ENCODE data around the gene GGCX. TPM values are rescaled to one million over a fixed set of nuclear protein-coding genes. Genes with fewer than 3 reads are reported as not detected.
"Not testable (repeated sequence)": the region's sequence is repeated elsewhere in the genome, so short reads cannot be mapped to it uniquely, and the experiment has no call there.

The GGCX gene
- polyA plus RNA-seq (ENCODE audit: insufficient read depth in 1 of 5, insufficient read length in 5 of 5, low replicate concordance in 1 of 5), result 10 to 100 TPM; 28.9 to 43.5 (median 35.2) TPM
- long read RNA-seq, donor 1, full-length matches to known transcripts, result 9 of 465 reads
- long read RNA-seq, donor 1, partial matches to known transcripts, result 409 of 465 reads
- long read RNA-seq, donor 1, other reads (novel, unspliced or antisense), result 47 of 465 reads
- long read RNA-seq, donor 2, partial matches to known transcripts, result 0 of 6 reads
- long read RNA-seq, donor 2, other reads (novel, unspliced or antisense), result 0 of 6 reads
- long read RNA-seq, donor 3, partial matches to known transcripts, result 0 of 7 reads
- long read RNA-seq, donor 3, other reads (novel, unspliced or antisense), result 0 of 7 reads
- long read RNA-seq, donor 4, transcript GGCX-210 (3 exons, 684 nt), result major isoform, 5 of 5 reads
- long read RNA-seq, donor 4, partial matches to known transcripts, result 0 of 5 reads
- long read RNA-seq, donor 4, other reads (novel, unspliced or antisense), result 0 of 5 reads
- long read RNA-seq, donor 5, full-length matches to known transcripts, result 11 of 16 reads
- long read RNA-seq, donor 5, partial matches to known transcripts, result 5 of 16 reads
- long read RNA-seq, donor 5, other reads (novel, unspliced or antisense), result 0 of 16 reads
- long read RNA-seq, donor 6, full-length matches to known transcripts, result 11 of 472 reads
- long read RNA-seq, donor 6, partial matches to known transcripts, result 215 of 472 reads
- long read RNA-seq, donor 6, other reads (novel, unspliced or antisense), result 246 of 472 reads
- long read RNA-seq, donor 7, full-length matches to known transcripts, result 8 of 8 reads
- long read RNA-seq, donor 7, partial matches to known transcripts, result 0 of 8 reads
- long read RNA-seq, donor 7, other reads (novel, unspliced or antisense), result 0 of 8 reads
- long read RNA-seq, donor 8, partial matches to known transcripts, result 18 of 63 reads
- long read RNA-seq, donor 8, other reads (novel, unspliced or antisense), result 45 of 63 reads

DNA sequence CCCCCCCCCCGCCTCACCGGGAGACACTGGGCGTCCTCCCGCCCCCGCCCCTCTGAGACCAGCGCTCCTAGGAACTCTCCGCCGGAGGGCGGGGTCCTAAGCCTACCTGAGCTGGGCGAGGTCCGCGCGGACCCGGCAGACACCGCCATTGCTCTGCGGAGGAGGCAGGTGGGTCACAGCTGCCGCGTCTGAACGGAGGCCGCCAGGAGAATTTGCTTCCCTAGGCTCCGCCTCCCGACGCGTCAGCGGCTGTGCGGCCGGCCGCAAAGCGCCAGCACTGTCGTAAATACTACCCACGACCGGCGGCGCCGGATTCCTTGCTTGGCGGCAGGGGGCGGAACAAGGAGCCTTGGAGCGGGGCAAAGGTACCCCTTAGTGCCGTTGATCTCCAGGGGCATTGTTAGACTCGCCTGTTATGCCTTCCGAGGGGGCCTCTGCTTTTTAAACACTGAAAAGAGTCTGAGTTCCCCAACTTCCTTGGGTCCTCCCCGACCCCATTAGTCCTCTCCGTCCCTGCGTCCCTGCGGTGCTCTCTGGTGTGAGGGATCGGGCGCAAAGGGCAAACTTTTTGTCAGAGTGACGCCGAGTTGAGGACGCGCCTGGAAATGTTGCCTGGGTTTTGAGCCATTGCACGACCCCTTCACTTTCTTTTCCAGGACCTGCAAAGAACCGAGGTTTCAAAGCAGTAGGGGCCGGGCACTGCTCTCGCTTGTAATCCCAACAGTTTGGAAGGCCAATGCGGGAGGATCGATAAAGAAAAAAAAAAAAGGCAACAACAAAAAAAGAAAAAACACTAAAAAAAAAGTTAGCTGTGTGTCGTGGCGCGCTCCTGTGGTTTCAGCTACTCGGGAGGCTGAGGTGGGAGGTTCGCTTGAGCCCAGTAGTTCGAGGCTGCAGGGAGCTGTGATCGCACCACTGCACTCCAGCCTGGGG is at the start of gene GGCX:
TSS of gene GGCX (minus strand) at position 214 of the 933 bp plus-strand sequence. CDS start at position 149, 65 bp downstream.
- peak; percentile 94 to 95 for DNase-seq

GRCh38 chr2:85607268-85608215 is 46.2 kb upstream of the GGCX start:
- DNase-seq, result no peak

DNA sequence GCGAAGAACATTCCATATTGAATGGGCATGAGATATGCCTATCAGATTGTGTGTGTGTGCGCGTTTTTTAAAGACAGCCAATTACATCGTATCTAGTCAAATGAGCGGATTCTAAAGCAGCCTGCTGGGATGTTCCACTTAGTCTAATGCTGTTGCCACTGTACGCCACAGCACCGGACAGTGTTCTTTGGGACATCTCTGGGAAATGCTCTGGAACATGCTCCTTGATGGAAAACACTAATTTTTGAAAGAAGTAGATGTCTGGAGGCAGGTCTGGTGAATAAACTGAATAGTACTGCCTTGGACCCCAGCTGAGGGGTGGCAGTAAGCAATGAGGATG is 44.8 kb upstream of the GGCX start:
- DNase-seq, result no peak

GRCh38 chr2:85605406-85606115 is 44.3 kb upstream of the GGCX start:
- peak; percentile 84 to 89 for DNase-seq

- DNase-seq, result no peak
Measured at GRCh38 chr2:85604568-85605339, 43.5 kb upstream of the GGCX start.

DNA sequence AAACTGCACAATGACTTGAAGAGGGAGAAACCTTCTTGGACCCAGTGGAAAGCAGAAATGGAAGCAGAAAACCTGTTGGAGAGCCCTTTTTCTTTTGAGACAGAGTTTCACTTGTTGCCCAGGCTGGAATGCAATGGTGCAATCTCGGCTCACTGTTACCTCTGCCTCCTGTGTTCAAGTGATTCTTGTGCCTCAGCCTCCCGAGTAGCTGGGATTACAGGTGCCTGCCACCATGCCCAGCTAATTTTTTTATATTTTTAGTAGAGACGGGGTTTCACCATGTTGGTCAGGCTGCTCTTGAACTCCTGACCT is 42.8 kb upstream of the GGCX start:
- not testable (repeated sequence) for DNase-seq

DNA sequence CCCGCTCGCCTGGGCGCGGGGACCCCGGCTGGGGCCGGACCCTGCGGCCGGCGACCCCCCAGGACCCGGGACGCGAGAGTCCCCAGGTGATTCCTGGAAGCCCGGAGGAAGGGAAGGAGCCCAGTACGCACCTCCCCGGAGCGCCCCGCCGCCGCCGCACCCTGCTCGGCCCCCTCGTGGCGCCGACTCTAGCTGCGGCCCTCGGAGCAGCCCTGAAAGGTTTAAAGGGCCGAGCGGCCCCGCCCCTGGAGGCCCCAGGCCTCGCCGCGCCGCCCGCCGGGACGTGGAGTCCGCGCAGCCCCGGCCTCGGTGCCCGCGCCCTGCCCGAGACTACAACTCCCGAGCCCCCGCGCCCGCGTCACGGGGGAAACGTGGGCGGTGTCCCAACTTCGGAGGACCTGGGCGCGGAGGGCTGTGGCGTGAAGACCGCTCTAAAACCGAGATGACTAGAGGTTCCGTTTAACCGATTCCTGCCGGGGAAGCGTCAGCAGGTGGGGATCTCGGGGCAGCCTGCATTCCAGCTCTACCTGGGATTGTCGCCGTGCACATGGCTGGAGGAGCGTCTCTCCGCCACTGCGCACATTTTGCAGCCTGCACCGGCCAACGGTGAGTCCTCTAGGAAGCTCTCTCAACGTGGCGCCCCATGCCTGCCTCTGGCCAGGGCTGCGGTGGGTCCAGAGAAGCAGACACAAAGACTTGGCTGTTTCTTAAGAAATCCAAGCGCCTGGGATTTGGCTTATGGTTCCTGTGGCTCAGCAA is 41.4 kb upstream of the GGCX start, which contains the start of gene TMEM150A:
TSS of gene TMEM150A (minus strand) at position 223 of the 759 bp plus-strand sequence. CDS start 750 bp downstream, outside the sequence.
- peak; percentile 88 to 90 for DNase-seq

GRCh38 chr2:85601771-85602475 is 40.6 kb upstream of the GGCX start:
- DNase-seq, result no peak

- DNase-seq, result no peak
Measured at GRCh38 chr2:85600951-85601770, 39.9 kb upstream of the GGCX start.

GRCh38 chr2:85600235-85600575 is 38.9 kb upstream of the GGCX start:
- no peak for DNase-seq

DNA sequence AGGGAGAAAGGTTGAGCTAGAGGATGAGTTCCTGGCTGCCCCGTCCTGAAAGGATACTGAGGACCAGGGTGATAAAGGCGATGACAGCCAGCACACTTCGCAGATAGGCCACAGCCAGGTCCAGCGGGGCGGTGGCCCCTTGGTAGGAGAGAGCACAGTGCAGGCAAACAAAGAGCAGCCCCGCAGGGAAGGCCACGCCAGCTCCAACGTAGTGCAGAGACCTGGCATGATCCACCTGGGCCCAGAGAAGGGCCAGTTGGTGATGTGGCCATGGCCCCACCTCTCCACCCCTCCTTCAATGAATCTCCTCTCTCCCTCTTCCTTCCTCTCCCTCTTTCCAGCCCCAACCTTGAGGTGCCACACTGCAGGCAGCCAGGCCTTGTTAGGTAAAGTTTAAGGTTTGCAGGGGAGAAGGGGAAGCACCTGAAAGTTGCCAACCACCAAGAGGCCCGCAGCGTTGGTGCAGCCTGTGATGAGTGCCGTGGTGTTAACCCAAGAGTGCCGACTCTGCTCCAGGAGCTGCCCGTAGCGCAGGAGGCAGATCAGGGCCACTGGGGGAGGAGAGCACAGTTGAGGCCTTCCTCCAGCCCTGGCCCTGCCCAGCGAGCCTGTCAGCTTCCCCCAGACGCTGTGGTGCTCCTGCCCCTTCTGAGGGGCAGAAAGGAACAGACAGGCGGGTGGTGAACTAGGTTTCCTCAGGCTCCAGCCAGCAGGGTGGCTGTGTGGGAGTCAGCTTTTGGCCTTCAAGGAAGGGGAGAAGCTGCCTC is 38.4 kb upstream of the GGCX start:
- DNase-seq, result no peak

DNA sequence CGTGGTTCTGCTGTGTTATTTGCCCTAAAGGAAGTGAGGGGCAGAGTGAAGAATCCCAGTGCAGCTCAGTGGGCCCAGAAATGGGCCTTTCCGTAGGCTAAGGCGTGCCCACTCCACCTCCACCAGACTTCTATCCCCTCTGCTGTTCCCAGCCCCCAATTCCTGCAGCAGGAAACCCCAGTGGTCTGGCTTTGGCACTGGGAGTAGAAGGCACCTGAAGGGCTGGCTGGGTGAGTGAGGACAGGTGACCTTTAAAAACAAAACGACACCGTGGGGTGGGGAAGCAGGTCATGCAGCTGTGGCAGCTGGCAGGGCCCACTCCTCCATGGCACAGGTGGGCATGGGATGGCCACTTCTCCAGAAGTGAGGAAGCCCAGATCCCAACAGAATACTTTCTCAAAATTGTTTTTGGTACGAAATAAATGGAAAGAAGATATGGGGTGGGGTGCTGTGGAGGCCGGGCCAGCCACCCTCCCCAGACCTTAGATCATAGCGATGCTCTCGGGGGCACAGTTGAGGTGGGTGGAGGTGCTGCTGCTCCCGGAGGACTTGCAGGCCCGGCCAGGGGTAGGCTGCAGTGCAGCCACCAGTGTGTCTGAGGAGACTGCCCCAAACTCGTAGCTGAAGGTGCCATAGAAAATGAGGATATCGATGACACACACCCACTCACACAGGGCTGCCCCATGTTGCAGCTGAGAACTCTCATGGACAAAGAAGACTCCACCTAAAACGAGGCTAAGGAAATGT is 37.5 kb upstream of the GGCX start:
- DNase-seq, result no peak

DNA sequence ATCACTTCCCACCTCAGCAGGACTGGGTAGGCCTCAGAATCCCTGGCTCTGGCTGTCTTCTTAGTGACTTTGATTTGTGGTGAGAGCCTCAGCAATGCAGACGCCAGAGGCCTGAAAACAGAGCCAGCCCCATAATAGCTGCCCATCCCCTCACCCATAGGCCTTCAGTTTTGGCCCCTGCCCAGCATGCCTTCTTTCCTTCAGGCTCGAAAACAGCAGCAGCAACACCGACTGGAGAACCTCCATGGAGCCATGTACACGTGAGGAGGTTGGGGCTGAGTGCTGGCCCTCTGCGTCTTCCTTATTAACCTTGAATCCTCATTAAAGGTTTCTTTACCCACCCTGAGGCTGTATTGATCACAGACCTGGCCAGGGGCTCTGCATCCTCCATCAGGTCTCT is 35.9 kb upstream of the GGCX start:
- DNase-seq, result no peak

- DNase-seq, result no peak
Measured at GRCh38 chr2:85596486-85597143, 35.3 kb upstream of the GGCX start.

DNA sequence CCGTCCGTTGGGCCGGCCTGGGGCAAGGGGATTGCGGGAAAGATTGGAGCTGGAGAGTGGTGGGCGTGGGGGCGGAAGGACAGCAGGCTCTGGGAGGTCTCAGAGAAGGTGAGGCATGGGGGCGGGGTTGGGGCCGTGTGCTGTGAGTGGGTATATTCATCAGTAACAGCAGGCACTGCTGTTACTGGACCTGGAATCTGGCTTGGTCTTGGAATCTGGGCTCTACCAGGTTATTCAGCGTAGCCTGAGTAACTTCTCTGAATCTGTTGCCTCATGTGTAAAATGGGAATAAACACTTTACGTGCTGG is 34.7 kb upstream of the GGCX start:
- DNase-seq, result no peak
